Suprapubic skin (tissue), 3 donors: ENCODE measurements around the gene EFCAB8.

Experiments
- CTCF ChIP-seq, 2 donors: fragments of 200-600 bp in 1 of 2; fragments of 450-650 bp in 1 of 2; sonication (generic) in 1 of 2; IDR thresholded peaks; one replicate each; pipeline ENCODE4 v1.5.1; 2016 to 2019; ENCODE audit warnings: antibody characterized with exemption in 2 of 2, mild to moderate bottlenecking in 1 of 2, moderate library complexity in 1 of 2
- POLR2AphosphoS5 ChIP-seq, 3 donors: sonication (generic); formaldehyde crosslinking; IDR thresholded peaks; one replicate each; pipeline ENCODE4 v1.6.1; 2017; ENCODE audit warnings: antibody characterized with exemption in 3 of 3

DNA sequence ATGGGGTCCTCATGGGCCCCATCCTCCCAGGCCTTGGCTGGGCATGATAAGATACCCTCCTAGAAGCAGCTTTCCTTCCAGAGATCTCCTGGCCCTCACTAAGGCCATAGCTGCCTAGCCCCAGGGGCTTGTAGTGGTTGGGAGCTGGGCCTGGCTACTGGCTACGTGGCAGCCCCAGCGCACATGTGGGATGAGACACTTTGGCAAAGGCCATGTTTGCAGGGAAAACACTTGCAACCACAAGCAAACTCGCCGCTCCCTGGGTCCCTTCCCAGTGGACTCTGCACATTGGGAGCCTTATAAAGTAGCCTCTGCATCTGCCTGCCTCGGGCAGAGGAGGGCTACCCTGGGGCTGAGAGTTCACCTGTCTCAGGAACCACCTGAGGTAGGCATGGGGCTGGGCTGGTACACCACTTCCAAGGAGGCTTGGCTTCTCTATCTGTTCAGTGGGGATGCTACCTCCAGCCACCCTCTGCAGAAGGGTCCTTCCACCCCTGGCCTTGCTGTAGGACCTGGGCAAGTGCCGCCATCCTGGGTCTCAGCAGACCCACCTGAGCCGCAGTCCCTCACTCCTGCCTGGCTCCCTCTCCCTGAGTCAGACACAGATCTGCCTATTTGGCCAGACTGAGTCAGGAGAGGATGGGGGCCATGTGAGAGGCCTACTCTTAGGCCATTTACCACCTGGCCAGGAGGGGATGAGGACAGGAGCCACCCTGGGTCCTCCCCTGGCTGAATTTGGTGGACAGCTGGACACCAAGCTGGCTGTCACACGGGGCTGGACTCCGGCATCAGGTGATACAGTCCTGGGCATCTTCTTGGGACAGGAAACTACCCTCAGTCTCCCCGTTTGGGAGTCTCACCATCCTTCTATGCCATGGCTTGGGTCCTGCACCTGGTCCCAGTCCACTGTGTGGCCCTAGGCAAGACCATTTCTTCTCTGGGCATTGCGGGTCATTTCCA is 148.9 kb downstream of the EFCAB8 start, which contains the start of gene BPIFB2:
- TF ChIP-seq CTCF (IDR thresholded peaks at IDR 0.05): no peak
- TF ChIP-seq POLR2AphosphoS5 (IDR thresholded peaks at IDR 0.05): no peak
